ENCODE measurements around the gene UXS1.

DNA sequence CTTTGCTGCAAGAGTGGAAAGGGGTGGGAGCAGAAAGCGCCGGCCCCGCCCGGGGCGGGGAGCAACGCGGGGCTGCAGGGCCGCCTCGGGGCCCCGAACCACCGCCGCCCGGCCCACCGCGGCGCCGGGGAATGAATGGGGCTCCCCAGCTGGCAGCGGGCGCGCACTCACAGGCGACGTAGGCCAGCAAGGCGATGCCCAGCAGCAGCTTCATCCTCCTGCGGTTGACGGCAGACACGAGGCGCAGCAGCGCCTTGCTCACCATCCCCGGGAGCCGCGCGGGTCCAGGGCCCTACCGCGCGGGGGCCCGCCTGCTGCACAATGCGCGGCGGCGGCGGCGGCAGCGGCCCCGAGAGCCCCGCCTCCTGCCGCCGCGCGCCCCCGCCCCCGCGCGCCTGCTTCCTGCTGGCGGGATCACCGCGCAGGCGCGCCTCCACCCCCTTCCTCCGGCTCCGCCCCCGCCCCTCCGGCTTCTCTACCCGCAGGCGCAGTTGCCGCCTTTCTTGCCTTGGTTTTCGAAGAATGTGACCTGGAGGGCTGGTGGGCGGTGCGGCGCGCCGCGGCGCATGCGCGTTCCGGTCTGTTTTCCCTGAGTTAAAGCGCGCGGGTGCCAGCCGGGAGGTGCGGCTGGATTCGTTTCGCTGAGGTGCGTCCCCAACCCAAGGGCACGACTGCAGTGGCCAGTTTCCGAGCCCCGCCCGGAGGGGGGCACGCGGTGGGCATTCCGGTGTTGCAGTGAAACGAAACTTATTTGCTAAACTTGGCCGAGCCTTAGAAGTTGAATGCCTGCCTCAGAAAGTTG, at the start of gene UXS1:
- TF ChIP-seq, protein P1, sequence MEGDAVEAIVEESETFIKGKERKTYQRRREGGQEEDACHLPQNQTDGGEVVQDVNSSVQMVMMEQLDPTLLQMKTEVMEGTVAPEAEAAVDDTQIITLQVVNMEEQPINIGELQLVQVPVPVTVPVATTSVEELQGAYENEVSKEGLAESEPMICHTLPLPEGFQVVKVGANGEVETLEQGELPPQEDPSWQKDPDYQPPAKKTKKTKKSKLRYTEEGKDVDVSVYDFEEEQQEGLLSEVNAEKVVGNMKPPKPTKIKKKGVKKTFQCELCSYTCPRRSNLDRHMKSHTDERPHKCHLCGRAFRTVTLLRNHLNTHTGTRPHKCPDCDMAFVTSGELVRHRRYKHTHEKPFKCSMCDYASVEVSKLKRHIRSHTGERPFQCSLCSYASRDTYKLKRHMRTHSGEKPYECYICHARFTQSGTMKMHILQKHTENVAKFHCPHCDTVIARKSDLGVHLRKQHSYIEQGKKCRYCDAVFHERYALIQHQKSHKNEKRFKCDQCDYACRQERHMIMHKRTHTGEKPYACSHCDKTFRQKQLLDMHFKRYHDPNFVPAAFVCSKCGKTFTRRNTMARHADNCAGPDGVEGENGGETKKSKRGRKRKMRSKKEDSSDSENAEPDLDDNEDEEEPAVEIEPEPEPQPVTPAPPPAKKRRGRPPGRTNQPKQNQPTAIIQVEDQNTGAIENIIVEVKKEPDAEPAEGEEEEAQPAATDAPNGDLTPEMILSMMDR (IDR thresholded peaks at IDR 0.05; ENCODE audit: insufficient read depth, low read depth, low read length), result no peak
- no peak for TF ChIP-seq EZH2 (IDR thresholded peaks at IDR 0.05; ENCODE audit: insufficient read depth, low read length)
